NCI-H1048 (cell line): ENCODE measurements around the gene LMAN1L.

Source experiments
- DNase-seq: peaks from one replicate; lab custom pipeline; 2025; lab: John Stamatoyannopoulos, UW

LMAN1L gene

DNA sequence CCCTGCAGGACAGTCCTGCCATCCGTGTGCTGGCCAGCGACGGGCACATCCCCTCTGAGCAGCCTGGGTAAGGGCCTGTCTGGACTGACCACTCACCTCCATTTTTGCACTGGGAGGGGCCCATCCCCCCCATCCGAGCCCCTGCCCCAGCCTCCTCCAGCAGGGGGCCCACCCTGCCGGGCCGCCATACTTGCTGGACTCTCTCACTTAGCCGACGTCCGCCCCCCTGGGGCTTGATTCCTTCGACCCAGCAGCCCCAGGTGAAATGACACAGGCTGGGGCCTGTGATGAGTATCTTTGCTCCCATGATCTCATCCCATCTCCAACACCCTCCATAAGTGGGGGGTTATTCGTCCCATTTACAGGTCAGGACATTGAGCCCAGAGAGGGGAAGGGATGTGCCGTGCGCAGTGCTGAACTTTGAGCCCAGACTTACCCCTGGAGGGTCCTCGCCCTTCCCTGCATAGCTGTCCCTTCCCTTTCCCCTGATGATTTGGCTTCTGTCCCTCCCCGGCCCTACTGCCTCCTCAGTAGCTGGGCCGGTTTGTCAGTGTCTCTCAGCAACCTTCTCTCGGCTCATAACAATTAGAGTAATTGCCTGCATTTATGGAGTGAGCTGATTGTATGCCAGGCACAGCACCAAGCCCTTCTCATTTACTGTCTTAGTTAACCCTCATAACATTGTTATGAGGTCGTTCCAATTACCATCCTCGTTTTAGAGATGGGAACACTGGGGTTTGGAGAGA lies 4.2 kb downstream of the LMAN1L start:
- no peak for DNase-seq

DNA sequence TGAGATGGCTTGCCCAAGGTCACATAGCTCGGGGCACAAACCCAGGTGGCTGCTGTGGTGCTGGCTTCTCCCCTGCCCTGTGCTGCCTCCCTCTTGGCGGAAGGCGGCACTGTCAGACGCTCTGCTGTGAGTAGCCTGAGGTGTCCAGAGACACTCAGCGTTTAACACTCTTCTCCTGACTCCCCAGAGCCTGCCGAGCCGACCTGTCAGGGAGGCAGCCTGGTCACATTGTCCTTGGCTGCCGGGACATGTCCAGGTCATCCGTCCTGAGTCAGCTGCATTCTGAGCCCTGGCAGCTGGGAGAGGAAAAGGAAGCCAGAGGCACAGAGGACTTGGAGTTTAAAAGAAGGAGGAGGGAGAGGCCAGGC lies 4.7 kb downstream of the LMAN1L start:
- no peak for DNase-seq

DNA sequence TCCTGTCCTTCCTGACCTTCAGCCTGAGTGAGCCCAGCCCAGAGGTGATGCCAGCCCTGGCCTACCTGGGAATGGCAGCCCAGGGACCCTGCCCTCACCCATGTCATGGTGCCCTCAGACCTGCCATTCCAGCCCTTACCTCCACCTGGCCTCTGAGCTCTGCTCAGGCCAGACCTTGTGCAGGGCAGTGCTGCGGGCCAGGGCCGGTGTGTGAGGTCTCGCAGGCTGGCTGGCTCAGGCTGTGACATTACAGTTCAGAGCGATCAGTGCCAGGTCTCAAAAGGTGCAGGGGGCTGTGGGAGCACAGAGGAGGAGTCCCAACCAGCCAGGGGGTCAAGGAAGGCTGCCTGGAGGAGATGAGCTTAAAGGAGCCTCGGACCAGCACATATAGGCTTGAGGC lies 7.4 kb downstream of the LMAN1L start:
- no peak for DNase-seq

DNA sequence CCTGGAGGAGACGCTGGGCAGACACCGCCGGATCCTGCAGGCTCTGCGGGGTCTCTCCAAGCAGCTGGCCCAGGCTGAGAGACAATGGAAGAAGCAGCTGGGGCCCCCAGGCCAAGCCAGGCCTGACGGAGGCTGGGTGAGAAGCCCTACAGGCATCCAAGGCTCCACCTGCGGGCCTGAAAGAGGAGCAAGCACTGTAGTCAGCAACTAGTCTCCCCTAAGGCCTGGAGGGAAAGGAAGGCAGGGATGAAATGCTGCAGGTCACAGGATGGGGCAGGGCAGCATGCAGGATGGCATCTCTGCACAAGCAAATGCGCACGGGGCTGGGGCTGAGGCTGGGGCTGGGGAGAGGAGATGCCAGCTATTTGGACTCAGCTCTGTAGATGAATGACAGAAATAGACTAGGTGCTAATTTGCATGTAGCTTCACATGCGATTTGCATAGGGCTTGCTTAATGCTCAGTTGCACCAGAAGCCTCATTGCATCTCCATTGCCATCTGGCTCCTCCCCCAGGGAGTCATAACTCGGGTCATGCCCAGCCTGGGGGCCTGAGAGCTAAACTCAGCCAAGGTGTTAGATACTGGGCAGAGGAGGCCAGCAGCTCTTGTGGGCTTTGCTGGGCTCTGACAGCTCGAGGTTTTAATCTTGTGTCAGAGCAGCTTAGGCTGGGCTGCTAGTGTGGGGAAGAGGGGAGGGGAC lies 8.6 kb downstream of the LMAN1L start:
- DNase-seq = peak; percentile 79

DNA sequence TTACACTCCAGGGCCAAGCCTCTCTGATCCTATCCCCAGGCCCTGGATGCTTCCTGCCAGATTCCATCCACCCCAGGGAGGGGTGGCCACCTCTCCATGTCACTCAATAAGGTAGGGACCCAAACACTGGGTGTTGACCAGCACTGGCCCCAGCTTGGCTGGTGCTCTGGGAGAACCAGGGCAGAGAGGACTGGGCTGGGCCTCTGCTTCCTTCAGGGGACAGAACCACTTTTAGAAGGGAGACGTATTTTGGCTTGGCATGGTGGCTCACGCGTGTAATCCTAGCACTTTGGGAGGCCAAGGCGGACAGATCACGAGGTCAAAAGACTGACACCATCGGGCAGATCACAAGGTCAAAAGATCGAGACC lies 9.1 kb downstream of the LMAN1L start:
- no peak for DNase-seq

DNA sequence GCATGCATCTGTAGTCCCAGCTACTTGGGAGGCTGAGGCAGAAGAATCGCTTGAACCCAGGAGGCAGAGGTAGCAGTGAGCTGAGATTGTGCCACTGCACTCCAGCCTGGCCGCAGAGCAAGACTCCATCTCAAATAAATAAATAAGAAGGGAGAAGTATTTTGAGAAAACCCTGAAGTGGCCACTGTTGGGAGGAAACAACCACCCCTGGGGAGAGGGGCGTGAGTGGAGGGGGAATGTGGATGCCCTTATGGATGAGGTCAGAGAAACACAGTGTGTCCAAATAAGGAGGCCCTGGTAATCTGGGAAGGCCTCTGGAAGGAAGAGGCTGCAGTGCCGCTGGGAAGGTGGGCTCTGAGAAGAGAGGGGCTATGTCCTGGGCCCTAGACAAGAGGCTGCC lies 9.6 kb downstream of the LMAN1L start:
- no peak for DNase-seq

DNA sequence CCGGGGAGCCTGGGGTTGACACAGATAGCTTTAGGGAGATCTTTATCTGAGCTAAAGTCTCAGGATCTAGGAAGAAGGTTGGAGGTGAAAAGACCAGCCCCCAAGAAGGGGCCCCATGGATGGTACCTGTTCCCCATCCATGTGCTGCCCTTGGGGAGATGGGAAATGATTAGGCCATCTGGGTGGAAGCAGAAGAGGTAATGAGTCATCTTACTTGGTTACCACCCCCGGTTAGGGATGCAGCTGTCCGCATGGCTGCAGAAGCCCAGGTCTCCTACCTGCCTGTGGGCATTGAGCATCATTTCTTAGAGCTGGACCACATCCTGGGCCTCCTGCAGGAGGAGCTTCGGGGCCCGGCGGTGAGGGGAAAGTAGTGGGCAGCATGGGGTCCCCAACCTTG lies 10.7 kb downstream of the LMAN1L start:
- DNase-seq = no peak

DNA sequence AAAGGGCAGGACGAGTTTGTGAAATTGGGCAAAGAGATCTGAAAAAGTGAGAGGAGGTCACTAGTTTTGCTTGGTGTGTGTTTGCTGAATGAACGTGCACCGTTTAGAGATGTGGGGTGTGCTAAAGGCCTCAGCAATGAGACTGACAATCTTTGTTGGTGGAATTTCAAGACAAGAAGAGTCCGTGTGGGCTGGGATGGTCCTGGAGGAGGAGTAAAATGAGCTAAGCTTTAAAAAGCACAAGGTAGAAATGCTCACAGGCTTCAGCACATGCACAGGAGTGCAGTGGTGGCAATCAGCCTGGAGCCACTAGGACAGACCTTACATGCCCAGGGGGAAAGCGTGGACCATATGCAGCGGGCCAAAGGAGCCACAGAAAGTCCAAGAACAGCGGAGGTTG lies 12.3 kb downstream of the LMAN1L start:
- no peak for DNase-seq

DNA sequence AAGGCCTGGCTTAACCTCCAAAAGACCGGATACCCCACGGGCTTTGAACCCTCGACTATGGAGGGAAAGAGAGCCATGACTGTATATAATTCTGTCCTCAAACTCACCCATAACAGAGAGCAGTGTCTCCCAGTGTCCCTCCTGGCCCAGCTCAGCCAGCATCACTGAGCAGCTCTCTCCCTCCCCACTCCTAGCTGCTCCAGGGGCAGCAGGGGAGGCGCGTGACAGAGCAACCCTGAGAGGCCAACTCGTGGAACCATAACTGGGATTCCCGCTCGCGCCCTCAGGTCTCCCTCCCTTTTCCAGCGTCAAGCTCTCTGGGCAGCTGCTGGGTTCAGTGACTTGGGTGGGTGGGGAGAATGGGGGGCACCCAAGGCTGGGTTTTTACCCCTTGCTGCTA lies 13.2 kb downstream of the LMAN1L start:
- no peak for DNase-seq

DNA sequence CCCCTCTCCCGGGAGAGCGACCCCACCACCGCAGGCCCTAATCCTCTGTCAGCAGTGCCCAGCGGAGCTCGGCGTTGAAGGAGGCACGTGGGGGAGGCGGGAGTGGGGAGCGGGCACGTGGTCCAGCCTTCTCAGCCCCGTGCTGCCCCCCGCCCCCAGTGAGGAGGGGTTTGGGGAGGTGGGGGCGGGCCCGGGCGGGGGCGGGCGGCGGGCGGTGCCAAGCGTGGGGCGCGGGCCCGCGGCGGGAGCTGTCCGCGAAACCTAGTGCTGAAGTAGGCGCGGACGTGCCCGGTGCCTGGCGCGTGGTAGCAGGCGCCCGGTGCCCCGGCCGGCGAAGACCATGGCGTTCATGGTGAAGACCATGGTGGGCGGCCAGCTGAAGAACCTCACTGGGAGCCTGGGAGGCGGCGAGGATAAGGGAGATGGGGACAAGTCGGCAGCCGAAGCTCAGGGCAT lies 13.8 kb downstream of the LMAN1L start, which contains the start of gene CPLX3:
CPLX3 (plus strand) TSS at position 264 of the 456 bp plus-strand sequence; CDS start at position 341, 77 bp downstream.
- DNase-seq = peak; percentile 16

DNA sequence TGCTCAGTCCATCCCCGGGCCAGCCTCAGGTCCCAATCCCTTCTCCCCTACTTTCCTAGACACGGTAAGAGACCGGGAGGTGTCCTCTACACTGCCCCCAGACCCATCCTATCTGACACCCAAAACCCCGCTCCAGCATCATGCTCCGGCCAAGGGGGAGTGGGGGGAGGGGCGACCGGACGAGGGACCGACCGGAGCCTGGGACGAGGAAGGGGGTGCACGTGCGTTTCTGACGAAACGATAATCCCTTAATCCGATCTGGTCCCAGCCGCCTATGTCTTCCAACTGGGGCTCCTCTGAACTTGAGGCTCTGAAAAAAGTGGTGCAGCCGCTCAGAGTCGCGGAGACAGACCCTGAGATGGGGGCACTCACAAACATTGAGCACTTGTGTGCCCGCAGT lies 14.3 kb downstream of the LMAN1L start:
- no peak for DNase-seq

DNA sequence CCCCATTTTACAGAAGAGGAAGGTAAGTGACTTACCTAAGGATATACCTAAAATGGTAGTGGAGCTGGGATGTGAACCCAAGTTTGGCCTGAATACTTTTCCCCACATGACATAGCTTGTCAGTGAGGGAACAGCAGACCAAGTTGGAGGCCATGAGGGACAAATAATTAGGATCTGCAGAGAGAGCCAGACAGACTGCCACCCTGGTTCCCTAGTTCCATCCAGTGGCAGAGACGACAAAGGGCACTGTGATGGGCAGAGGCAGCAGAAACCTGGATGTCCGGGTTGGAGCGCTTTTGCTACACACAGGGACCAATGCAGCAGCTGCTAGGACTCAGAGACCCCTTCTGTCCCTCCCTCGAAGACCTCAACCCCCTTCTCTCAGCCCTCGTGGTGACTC lies 15.0 kb downstream of the LMAN1L start:
- no peak for DNase-seq

DNA sequence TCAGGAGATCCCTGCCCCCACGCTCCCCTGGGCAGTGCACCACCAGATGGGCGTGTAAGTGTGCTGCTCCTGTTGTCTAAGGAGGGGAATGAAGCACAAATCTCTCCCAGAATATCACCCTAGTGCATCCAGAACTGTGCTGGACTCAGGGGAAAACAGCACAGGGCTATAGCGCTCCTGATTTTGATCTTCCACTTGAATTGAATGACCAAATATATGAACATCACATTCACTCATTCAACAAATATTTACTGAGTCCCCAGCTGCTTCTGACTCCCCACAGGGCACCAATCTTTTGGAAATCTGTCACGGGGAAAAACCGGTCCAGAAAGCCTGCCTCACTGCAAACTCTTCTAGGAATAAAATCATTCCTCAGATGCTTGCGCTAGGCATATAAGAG lies 16.2 kb downstream of the LMAN1L start:
- DNase-seq = no peak

DNA sequence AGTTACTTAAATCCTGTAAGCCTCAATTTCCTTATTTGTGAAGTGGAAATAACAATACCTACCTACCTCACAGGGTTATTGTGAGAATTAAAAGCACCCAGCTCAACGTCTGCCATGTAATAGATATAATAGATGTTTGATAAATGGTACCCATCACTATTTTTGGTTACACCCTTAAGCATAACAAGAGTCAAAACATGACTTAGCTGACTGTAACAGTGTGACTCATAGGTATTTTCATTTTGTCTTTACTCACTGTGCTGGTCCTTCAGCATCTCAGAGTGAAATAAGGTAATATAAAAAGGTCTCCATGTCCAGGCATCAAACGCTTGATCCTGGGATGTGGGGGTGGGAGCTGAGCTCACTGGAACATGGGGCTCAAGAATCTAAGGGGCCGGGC lies 16.9 kb downstream of the LMAN1L start:
- no peak for DNase-seq

DNA sequence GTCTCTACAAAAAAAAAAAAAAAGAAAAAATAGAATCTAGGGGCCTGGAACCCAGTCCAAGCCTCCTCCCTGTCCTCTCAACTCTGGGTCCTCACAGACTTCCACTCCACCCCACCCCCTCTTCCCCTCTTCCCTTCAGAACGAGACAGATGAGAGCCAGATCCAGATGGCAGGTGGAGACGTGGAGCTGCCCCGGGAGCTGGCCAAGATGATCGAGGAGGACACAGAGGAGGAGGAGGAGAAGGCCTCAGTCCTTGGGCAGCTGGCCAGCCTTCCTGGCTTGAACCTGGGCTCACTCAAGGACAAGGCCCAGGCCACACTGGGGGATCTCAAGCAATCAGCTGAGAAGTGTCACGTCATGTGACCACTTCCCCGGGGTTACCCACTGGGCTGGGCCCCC lies 17.4 kb downstream of the LMAN1L start:
- no peak for DNase-seq

DNA sequence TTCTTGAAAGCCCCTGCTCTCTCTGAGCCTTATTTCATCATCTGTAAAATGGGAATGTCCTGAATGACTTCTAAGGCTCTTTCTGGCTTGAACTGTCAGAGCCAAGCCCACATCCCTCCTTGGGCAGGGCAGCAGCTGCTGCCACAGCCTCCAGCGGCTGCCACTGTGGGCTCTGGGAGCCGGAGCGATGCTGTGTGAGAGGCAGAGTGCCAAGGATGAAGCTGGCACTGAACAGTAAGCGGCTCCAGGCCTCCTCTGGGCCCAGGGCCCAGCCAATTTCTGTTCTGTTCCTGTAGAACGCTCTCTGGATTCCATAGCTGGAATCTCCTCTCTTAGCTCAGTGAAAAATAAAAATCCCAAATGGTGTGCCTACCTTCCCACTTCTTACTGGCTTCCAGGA lies 18.2 kb downstream of the LMAN1L start:
- no peak for DNase-seq

DNA sequence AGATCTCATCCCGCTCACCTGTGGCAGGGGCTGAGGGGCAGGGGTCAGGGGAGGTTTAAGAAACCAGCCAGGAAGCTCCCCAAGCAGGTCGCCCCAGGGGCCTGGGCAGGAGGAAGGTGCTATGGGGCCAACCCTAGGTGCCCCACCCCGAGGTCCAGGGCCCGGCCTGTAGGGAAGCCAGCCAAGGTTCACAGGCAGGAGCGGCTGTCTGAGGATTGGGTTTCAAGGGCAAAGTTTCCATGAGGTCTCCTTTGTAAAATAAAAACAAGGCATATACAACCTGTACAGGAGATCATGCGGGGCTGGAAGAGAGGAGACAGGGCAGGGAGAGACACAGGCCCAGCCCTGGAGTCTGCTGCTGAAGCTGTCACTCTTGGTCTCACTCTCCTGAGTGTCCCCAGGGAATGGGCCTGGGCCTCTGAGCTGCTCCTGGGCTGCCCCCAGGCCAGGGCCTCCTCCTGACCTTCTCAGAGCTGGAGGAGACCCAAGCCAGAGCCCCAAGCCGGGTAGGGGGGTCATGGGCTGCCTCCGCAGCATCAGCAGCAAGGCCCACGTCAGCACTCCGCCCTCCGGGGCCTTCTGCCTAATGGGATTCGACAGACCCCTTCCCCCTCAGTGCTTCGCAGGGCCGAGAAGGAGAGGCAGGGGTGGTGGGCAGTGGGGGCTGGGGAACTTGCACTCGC lies 19.3 kb downstream of the LMAN1L start:
- no peak for DNase-seq

DNA sequence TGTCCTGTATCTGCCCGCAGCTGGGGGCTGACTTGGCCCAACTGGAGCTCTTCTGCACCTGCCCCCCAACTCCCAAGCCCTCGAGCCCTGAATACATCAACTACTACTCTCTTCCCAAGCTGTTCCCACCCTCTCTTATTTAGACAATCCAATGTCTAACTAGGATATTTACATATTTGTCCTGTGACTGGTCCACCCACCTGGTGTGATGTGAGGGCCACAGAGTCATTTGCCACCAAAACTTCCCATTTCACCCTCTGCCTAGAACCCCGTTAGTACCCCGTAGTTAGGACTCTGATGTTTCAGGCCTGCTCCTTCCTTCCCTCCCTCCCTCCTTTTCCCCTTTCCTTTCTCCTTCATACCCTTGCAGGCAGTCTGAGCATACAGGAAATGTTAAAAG lies 20.2 kb downstream of the LMAN1L start:
- DNase-seq = no peak

DNA sequence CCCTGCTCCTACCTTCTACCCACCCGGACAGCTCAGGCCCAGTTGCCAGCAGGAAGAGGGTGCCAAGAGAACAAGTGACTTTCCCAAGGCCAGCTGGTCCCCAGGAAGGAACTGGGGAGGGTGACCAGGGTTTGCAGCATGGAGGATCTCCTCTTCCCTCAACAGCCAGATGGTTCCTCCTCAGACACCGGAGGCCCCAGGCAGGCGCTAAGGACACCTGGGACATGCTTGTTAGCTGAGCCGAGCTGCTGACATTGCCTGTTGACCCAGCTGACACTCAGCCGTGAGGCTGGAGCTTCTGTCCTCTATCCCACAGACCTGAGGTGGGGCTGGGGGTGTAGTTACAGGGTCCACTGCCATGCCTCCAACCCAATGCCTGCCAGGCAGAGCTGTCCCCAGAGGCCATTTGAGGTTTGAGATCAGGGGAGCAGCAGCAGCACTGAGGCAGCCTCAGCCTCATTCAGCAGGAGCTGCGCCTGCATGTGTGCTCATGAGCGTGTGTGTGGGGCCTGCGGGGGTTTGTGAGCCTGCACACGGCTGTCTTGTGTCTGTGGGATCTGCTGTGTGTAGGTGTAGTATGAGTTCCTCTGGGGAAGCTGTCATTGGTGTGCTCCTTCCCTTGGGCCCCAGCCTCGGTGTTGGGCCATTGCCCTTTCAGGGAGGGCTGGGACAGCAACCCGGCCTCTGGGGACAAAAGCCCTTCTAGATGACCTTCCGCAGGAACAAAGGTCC lies 20.9 kb downstream of the LMAN1L start:
- no peak for DNase-seq

DNA sequence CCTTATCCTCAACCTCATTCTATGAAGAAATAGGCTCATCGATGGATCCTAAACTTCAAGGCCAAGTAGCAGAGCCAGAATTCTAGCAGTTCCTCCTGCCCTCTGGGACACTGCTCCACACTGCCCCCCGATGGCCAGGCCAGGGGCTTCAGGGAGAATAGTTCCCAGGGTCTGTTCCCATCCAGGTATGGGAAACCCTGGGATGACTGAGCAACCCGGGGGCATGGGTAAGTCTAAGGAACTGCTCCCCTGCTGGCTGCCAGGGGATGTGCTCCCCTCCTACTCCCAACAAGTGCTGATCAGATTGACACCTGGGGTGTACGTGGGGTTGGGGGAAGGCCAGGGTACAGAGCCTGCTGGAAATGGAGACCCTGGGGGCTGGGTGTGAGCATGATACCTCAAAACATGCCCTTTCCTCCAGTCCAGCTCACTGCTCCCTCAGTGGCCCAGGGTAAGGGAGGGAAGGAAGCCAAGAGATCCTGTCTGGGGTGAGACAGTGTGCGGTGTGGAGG lies 22.7 kb downstream of the LMAN1L start:
- DNase-seq = no peak

DNA sequence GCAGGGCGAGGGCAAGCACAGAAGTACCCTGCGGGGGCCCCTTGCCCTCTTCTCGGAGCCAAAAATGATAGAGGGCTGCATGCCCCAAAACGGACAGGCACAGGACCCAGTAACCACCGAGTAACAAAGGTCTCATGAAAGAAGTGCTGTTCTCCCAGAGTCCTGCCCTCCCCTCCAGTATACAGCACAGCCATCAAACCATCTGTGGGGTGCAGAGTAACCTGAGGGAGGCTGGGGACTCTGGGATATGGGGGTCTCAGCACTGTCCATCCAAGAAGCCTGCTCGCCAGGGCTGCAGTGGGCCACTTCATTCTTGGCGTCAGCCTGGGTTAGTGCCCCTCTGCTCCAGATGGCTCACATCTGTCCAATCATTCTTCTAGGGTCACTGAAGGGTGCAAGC lies 24.2 kb downstream of the LMAN1L start:
- no peak for DNase-seq

DNA sequence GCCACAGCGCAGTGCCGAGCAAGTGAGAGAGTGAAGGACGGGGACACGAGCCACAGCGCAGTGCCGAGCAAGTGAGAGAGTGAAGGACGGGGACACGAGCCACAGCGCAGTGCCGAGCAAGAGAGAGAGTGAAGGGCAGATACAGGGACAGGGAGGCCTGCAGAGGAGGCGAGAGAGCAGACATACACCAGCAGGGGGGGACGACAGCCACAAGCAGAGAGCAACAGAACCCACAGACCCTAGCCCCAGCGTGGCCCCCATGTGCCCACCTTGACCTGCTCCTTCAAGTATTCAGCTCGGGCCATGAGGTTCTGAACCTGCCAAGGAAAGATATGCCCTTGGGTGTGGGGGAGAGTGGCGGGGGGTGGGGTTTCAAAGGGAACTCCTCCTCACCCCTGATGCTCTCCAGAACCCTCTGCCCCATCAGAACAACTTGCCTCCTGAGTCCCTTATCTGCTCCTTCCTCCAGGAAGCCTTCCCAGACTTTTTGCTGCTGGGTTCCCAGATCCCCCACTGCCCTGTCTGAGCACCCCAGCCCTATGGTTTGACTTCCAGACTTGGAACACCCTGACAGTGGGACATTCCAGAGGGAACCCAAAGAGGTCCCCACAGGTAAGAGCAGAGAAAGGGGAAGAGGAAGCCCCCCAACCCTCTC lies 25.0 kb downstream of the LMAN1L start:
- DNase-seq = no peak
